HG03039 (cell line): ENCODE measurements around the gene KAT2B.
"Not testable (repeated sequence)": the region's sequence is repeated elsewhere in the genome, so short reads cannot be mapped to it uniquely, and the experiment has no call there.

Experiments
- ATAC-seq: cut with Tn5 transposase; IDR thresholded peaks from one replicate; pipeline ENCODE4 v1.9.1; 2021; ENCODE audit warnings: mild to moderate bottlenecking, moderate library complexity; ENCODE audit not compliant: unreplicated experiment

The KAT2B gene

GRCh38 chr3:20039765-20040547 lies at the start of gene KAT2B:
KAT2B (plus strand) TSS chr3:20040446; CDS start chr3:20040478, 32 bp downstream.
- ATAC-seq, result peak; percentile 55

- no peak for ATAC-seq
These were observed 45.5 kb upstream of the KAT2B start for GRCh38 chr3:19994796-19995195.

GRCh38 chr3:19997502-19997901 lies 42.7 kb upstream of the KAT2B start:
- ATAC-seq, result no peak

- ATAC-seq, result no peak
These were observed 38.3 kb upstream of the KAT2B start for GRCh38 chr3:20001932-20002331.

GRCh38 chr3:20007960-20008359 lies 32.3 kb upstream of the KAT2B start:
- no peak for ATAC-seq

GRCh38 chr3:20008646-20009045 lies 31.6 kb upstream of the KAT2B start:
- no peak for ATAC-seq

GRCh38 chr3:20012164-20012563 lies 28.1 kb upstream of the KAT2B start, which contains the start of gene PP2D1:
PP2D1 (minus strand) TSS chr3:20012264; CDS start chr3:20012072, 192 bp downstream.
- no peak for ATAC-seq

- no peak for ATAC-seq
These were observed 26.9 kb upstream of the KAT2B start for GRCh38 chr3:20013396-20013795.

GRCh38 chr3:20015525-20015924 lies 24.7 kb upstream of the KAT2B start:
- ATAC-seq, result no peak

GRCh38 chr3:20016076-20016475 lies 24.2 kb upstream of the KAT2B start:
- ATAC-seq, result not testable (repeated sequence)

GRCh38 chr3:20022954-20023622 lies 17.2 kb upstream of the KAT2B start:
- no peak for ATAC-seq

- ATAC-seq, result no peak
These were observed 16.4 kb upstream of the KAT2B start for GRCh38 chr3:20023623-20024405.

- ATAC-seq, result no peak
These were observed 13.1 kb upstream of the KAT2B start for GRCh38 chr3:20027136-20027535.

GRCh38 chr3:20028905-20029331 lies 11.3 kb upstream of the KAT2B start:
- ATAC-seq, result no peak

GRCh38 chr3:20031939-20032338 lies 8.3 kb upstream of the KAT2B start:
- not testable (repeated sequence) for ATAC-seq

GRCh38 chr3:20035019-20035418 lies 5.2 kb upstream of the KAT2B start:
- ATAC-seq, result no peak

- ATAC-seq, result no peak
These were observed 2.8 kb upstream of the KAT2B start for GRCh38 chr3:20037255-20037996.

- ATAC-seq, result no peak
These were observed 1.4 kb upstream of the KAT2B start for GRCh38 chr3:20038699-20039465.

- ATAC-seq, result no peak
These were observed 831 bp upstream of the KAT2B start for GRCh38 chr3:20039466-20039764.

GRCh38 chr3:20040548-20041196 lies 426 bp downstream of the KAT2B start:
- peak; percentile 40 for ATAC-seq
